Hepatocyte (in vitro differentiated cells): ENCODE measurements around the gene PLLP. TPM values are rescaled to one million over a fixed set of nuclear protein-coding genes. Genes with fewer than 3 reads are reported as not detected.
"Not testable (repeated sequence)": the region's sequence is repeated elsewhere in the genome, so short reads cannot be mapped to it uniquely, and the experiment has no call there.

ENCODE experiments used
- DNase-seq: peaks from one replicate; pipeline ENCODE4 v3.0.0-alpha.2; 2016; ENCODE audit warnings: low spot score
- H2AFZ ChIP-seq: fragments of 200-600 bp; sonication (generic); 2 replicates; pipeline ENCODE4 v1.6.0; 2016; ENCODE audit warnings: antibody characterized with exemption, mild to moderate bottlenecking
- H3K27ac ChIP-seq: fragments of 200-600 bp; sonication (generic); 2 replicates; pipeline ENCODE4 v1.5.1; 2016; ENCODE audit warnings: mild to moderate bottlenecking
- H3K27me3 ChIP-seq: fragments of 200-600 bp; sonication (generic); 2 replicates; pipeline ENCODE4 v1.6.1; 2016
- H3K36me3 ChIP-seq: fragments of 200-600 bp; sonication (generic); replicated peaks from 2 replicates; pipeline ENCODE4 v1.5.1; 2016; ENCODE audit warnings: low read depth; ENCODE audit not compliant: insufficient read depth
- H3K4me1 ChIP-seq: fragments of 200-600 bp; sonication (generic); 2 replicates; pipeline ENCODE4 v1.5.1; 2016; ENCODE audit warnings: mild to moderate bottlenecking, moderate library complexity; ENCODE audit not compliant: insufficient read depth
- H3K4me2 ChIP-seq: fragments of 200-600 bp; sonication (generic); 2 replicates; pipeline ENCODE4 v1.6.0; 2016
- H3K4me3 ChIP-seq: fragments of 200-600 bp; sonication (generic); 2 replicates; pipeline ENCODE4 v1.5.1; 2016; ENCODE audit warnings: mild to moderate bottlenecking
- H3K79me2 ChIP-seq: fragments of 200-600 bp; sonication (generic); 2 replicates; pipeline ENCODE4 v1.6.0; 2017; ENCODE audit warnings: mild to moderate bottlenecking
- H3K9me2 ChIP-seq: fragments of 200-600 bp; sonication (generic); replicated peaks from 2 replicates; pipeline ENCODE4 v1.6.0; 2017; ENCODE audit warnings: mild to moderate bottlenecking; ENCODE audit not compliant: insufficient read depth
- H3K9me3 ChIP-seq: fragments of 200-600 bp; sonication (generic); 2 replicates; pipeline ENCODE4 v1.5.1; 2016; ENCODE audit warnings: low read depth, mild to moderate bottlenecking
- H4K20me1 ChIP-seq: fragments of 200-600 bp; sonication (generic); 2 replicates; pipeline ENCODE4 v1.6.0; 2016; ENCODE audit warnings: mild to moderate bottlenecking; ENCODE audit not compliant: insufficient read depth, poor library complexity, severe bottlenecking
- EZH2 ChIP-seq: fragments of 200-600 bp; sonication (generic); IDR thresholded peaks from 2 replicates; pipeline ENCODE4 v1.6.1; 2016; ENCODE audit warnings: antibody characterized with exemption, mild to moderate bottlenecking, borderline replicate concordance
- EZH2phosphoT487 ChIP-seq: fragments of 200-600 bp; sonication (generic); IDR thresholded peaks from one replicate; pipeline ENCODE4 v1.6.1; 2018; ENCODE audit warnings: antibody characterized with exemption, mild to moderate bottlenecking, low read depth, moderate library complexity; ENCODE audit not compliant: unreplicated experiment, severe bottlenecking
- WGBS: methylation state at CpG from one replicate; pipeline ENCODE4 v1.1.6; 2016; ENCODE audit warnings: low lambda C conversion rate; ENCODE audit errors: missing lambda C conversion rate; 5-methylcytosine and 5-hydroxymethylcytosine counted together
- polyA plus RNA-seq: library from polyadenylated mRNA; unstranded; fragments of >200 nt; fragmentation: Nextera tagmentation; extraction: Ambion mirVana; gene quantifications from 2 replicates; pipeline ENCODE4 v1.2.1, GENCODE V29; 2016
- total RNA-seq: library from RNA; depleted of rRNA; stranded (reverse); fragments of >200 nt; gene quantifications from 2 replicates; pipeline ENCODE4 v1.2.3, GENCODE V29; 2014
- TF ChIP-seq, protein P1 (sequence below): fragments of 200-600 bp; sonication (generic); IDR thresholded peaks from 2 replicates; pipeline ENCODE4 v1.5.1; 2016; ENCODE audit warnings: antibody characterized with exemption, mild to moderate bottlenecking; ENCODE audit not compliant: poor library complexity

PLLP gene
- total and polyA plus RNA-seq, 2 experiments from 2014 or later: 38.7 to 42.3 TPM

DNA sequence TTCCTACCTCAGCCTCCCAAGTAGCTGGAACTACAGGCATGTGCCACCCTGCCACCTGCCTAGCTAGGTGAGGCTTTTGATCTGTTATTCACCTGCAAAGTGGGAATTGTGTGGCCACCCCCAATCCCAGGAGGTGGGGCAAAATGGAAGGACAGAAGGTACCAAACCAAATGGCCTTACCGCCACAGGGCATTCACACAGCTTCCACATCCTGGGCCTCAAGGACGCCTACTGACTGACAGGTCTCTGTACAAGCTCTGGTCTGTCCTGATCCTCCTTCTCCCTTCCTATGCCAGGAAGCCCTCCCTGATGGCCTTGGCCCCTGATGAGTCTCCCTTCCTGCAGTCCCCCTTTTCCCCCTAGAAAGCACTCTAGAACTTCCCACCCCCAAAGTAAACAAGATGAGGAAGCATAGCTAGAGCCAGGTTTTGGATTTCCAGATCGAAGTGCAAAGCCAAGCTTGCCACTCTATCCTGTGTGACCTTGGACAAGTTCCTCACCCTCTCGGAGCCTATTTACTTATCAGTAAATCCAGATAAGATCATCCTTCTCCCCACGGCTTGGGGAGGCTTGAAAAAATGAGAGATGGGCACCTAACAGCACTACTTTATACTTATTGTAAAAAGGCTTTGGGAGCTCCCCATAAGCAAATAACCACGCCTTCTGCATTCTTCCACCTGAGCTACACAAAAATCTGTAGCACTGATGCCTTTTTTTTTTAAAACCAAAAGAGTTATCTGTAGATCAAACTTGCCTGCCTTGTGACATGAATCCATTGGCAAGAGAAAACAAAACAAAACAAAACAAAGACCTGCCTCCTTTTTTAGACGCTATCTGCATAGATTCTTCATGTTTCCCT, 4.5 kb downstream of the PLLP start:
- H3K9me2 ChIP-seq: no peaks in the 10 kb centered on the region
- peak overlapping the region; percentile 5 for H3K27ac ChIP-seq
- peak overlapping the region; percentile 27 for H3K4me2 ChIP-seq
- no peak for TF ChIP-seq EZH2phosphoT487
- TF ChIP-seq EZH2: no peak
- H2AFZ ChIP-seq: no peak overlapping the region
- DNase-seq: no peak
- H3K9me3 ChIP-seq: no peaks in the 10 kb centered on the region
- peaks cover 58% of the 10 kb centered on the region for H3K79me2 ChIP-seq
- H3K4me3 ChIP-seq: no peak overlapping the region
- H4K20me1 ChIP-seq: no peaks in the 10 kb centered on the region
- peaks cover 3% of the 10 kb centered on the region for H3K27me3 ChIP-seq
- H3K36me3 ChIP-seq: no peaks in the 10 kb centered on the region
- H3K4me1 ChIP-seq: peaks cover 17% of the 10 kb centered on the region
- 62% methylated on average over 7 of the region's 7 CpGs for WGBS

- H3K4me2 ChIP-seq: no peak overlapping the region
- no peaks in the 10 kb centered on the region for H3K9me3 ChIP-seq
- no peaks in the 10 kb centered on the region for H3K9me2 ChIP-seq
- H3K4me1 ChIP-seq: peaks cover 24% of the 10 kb centered on the region
- H3K36me3 ChIP-seq: no peaks in the 10 kb centered on the region
- H3K27ac ChIP-seq: no peak overlapping the region
- 85% methylated on average over 4 of the region's 4 CpGs for WGBS
- no peak for DNase-seq
- peaks cover 66% of the 10 kb centered on the region for H3K79me2 ChIP-seq
- TF ChIP-seq EZH2 (no peak), EZH2phosphoT487 (no peak)
- TF ChIP-seq, protein P1, sequence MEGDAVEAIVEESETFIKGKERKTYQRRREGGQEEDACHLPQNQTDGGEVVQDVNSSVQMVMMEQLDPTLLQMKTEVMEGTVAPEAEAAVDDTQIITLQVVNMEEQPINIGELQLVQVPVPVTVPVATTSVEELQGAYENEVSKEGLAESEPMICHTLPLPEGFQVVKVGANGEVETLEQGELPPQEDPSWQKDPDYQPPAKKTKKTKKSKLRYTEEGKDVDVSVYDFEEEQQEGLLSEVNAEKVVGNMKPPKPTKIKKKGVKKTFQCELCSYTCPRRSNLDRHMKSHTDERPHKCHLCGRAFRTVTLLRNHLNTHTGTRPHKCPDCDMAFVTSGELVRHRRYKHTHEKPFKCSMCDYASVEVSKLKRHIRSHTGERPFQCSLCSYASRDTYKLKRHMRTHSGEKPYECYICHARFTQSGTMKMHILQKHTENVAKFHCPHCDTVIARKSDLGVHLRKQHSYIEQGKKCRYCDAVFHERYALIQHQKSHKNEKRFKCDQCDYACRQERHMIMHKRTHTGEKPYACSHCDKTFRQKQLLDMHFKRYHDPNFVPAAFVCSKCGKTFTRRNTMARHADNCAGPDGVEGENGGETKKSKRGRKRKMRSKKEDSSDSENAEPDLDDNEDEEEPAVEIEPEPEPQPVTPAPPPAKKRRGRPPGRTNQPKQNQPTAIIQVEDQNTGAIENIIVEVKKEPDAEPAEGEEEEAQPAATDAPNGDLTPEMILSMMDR: no peak
- no peak overlapping the region for H3K4me3 ChIP-seq
- H3K27me3 ChIP-seq: no peaks in the 10 kb centered on the region
- H4K20me1 ChIP-seq: no peaks in the 10 kb centered on the region
- no peak overlapping the region for H2AFZ ChIP-seq
These were observed 6.0 kb downstream of the PLLP start for GRCh38 chr16:57278494-57278893.

GRCh38 chr16:57277586-57277985, 6.9 kb downstream of the PLLP start:
- no peak overlapping the region for H2AFZ ChIP-seq
- H3K27me3 ChIP-seq: no peaks in the 10 kb centered on the region
- H3K79me2 ChIP-seq: peaks cover 66% of the 10 kb centered on the region
- WGBS: 74% methylated on average over 1 of the region's 1 CpG
- H3K9me3 ChIP-seq: no peaks in the 10 kb centered on the region
- no peaks in the 10 kb centered on the region for H3K36me3 ChIP-seq
- no peaks in the 10 kb centered on the region for H3K9me2 ChIP-seq
- peaks cover 28% of the 10 kb centered on the region for H3K4me1 ChIP-seq
- H3K4me2 ChIP-seq: no peak overlapping the region
- no peak for DNase-seq
- peak overlapping the region; percentile 3 for H3K27ac ChIP-seq
- H4K20me1 ChIP-seq: no peaks in the 10 kb centered on the region
- H3K4me3 ChIP-seq: no peak overlapping the region
- TF ChIP-seq EZH2phosphoT487 (no peak), EZH2 (no peak)
- TF ChIP-seq, protein P1: no peak

- Histone ChIP-seq H3K79me2 (peaks cover 62% of the 10 kb centered on the region), H3K27me3 (no peaks in the 10 kb centered on the region), H3K27ac (no peak overlapping the region), H4K20me1 (no peaks in the 10 kb centered on the region), H3K9me2 (no peaks in the 10 kb centered on the region), H3K4me1 (peaks cover 28% of the 10 kb centered on the region), H3K4me2 (no peak overlapping the region), H3K9me3 (no peaks in the 10 kb centered on the region), H2AFZ (no peak overlapping the region), H3K4me3 (no peak overlapping the region), H3K36me3 (no peaks in the 10 kb centered on the region)
- 91% methylated on average over 5 of the region's 5 CpGs for whole genome bisulfite sequencing
- no peak for DNase-seq
- TF ChIP-seq EZH2 (no peak), EZH2phosphoT487 (no peak)
- TF ChIP-seq, protein P1: no peak
These were observed 7.9 kb downstream of the PLLP start for GRCh38 chr16:57276596-57276995.

- H3K4me2 ChIP-seq, H3K9me2 ChIP-seq, H3K27ac ChIP-seq, H3K4me3 ChIP-seq, DNase-seq, H3K9me3 ChIP-seq, H4K20me1 ChIP-seq, H2AFZ ChIP-seq, H3K36me3 ChIP-seq, H3K27me3 ChIP-seq: not testable (repeated sequence)
- 88% methylated on average over 5 of the region's 5 CpGs for WGBS
- H3K79me2 ChIP-seq: peaks cover 66% of the 10 kb centered on the region
- H3K4me1 ChIP-seq: peaks cover 28% of the 10 kb centered on the region
These were observed 8.5 kb downstream of the PLLP start for GRCh38 chr16:57275946-57276345.
